ENCODE data around the gene ENO1.
"Not testable (repeated sequence)": the region's sequence is repeated elsewhere in the genome, so short reads cannot be mapped to it uniquely, and the experiment has no call there.

ENO1 gene

GRCh38 chr1:8823295-8823664 lies 55.2 kb downstream of the ENO1 start:
- H3K9me3 Mint-ChIP-seq = no peaks in the 10 kb centered on the region
- peaks cover 40% of the 10 kb centered on the region for H3K27me3 Mint-ChIP-seq (ENCODE audit: low read depth)
- no peak overlapping the region for H3K27ac Mint-ChIP-seq
- no peak overlapping the region for H3K4me3 Mint-ChIP-seq
- peaks cover 3% of the 10 kb centered on the region for H3K4me1 Mint-ChIP-seq (ENCODE audit: low read depth)
- no peaks in the 10 kb centered on the region for H3K36me3 Mint-ChIP-seq (ENCODE audit: low read depth)

DNA sequence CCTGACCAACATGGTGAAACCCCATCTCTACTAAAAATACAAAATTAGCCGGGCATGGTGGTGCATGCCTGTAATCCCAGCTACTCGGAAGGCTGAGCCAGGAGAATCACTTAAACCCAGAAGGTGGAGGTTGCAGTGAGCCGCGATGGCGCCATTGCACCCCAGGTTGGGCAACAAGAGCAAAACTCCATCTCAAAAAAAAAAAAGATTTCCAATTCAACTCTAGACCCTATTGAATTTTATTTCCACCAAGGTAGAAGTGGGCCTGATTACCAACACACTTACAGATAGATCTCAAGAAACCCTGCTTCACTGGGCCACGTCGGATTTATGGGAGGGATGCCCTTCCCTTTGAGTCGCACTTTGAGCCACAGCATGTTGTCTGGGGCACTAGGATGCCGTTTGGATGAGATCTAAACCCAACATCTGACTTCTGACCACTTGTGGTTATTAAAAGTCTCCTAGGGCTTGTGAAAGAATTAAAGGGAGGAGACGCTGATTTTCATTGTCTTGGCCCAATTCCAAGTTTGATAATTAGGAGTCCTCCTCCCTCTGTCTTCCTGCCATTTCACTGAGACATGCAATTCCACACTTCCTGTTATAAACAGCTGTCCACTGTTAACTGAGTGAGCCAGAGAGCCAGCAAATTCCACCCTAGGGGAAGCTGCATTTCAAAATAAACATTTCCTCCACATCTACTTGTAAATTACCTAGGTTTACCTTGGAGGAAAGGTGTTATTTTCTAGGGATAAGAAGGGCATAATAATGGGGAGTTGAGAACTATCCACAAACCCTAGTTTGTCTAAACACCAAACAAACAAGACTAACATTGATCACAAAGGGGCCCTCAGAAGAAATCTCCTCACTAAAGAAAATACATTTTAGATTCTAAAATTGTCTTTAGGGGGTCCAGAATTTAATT lies 55.9 kb downstream of the ENO1 start:
- Mint-ChIP-seq H3K27me3 (ENCODE audit: low read depth) (peaks cover 43% of the 10 kb centered on the region), H3K4me3 (no peak overlapping the region), H3K4me1 (ENCODE audit: low read depth) (peaks cover 6% of the 10 kb centered on the region), H3K36me3 (ENCODE audit: low read depth) (no peaks in the 10 kb centered on the region), H3K9me3 (no peaks in the 10 kb centered on the region), H3K27ac (no peak overlapping the region)

DNA sequence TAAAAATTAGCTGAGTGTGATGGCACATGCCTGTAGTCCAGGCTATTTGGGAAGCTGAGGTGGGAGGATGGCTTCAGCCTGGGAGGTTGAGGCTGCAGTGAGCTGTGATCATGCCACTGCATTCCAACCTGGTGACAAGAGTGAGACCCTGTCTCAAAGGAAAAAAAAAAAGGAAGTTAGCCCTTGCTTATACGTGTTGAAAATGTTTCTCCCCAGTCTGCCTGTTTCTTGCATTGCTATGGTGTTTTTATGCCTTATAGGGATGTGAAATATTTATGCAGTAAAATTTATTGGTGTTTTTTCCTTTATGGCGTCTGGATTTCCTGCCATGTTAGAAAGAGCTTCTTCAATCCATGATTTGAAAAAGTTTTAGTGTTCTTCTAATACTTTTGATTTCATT lies 57.4 kb downstream of the ENO1 start:
- Mint-ChIP-seq H3K4me1 (ENCODE audit: low read depth) (peaks cover 13% of the 10 kb centered on the region), H3K9me3 (no peaks in the 10 kb centered on the region), H3K27me3 (ENCODE audit: low read depth) (peaks cover 43% of the 10 kb centered on the region), H3K4me3 (no peak overlapping the region), H3K27ac (no peak overlapping the region), H3K36me3 (ENCODE audit: low read depth) (no peaks in the 10 kb centered on the region)

GRCh38 chr1:8818789-8819188 lies 59.7 kb downstream of the ENO1 start:
- H3K4me1 Mint-ChIP-seq (ENCODE audit: low read depth) = peaks cover 27% of the 10 kb centered on the region
- not testable (repeated sequence) for H3K9me3 Mint-ChIP-seq; H3K4me3 Mint-ChIP-seq; H3K27ac Mint-ChIP-seq; H3K36me3 Mint-ChIP-seq (ENCODE audit: low read depth)
- peaks cover 38% of the 10 kb centered on the region for H3K27me3 Mint-ChIP-seq (ENCODE audit: low read depth)

GRCh38 chr1:8818325-8818775 lies 60.1 kb downstream of the ENO1 start:
- Mint-ChIP-seq H3K4me1 (ENCODE audit: low read depth) (peaks cover 27% of the 10 kb centered on the region), H3K9me3 (no peaks in the 10 kb centered on the region), H3K4me3 (peak overlapping the region; percentile 82), H3K27ac (peak overlapping the region; percentile 86), H3K36me3 (ENCODE audit: low read depth) (no peaks in the 10 kb centered on the region), H3K27me3 (ENCODE audit: low read depth) (peaks cover 36% of the 10 kb centered on the region)

GRCh38 chr1:8817412-8818324 lies 60.8 kb downstream of the ENO1 start, which contains the start of gene RERE:
RERE (minus strand) TSS chr1:8817640.
- Mint-ChIP-seq H3K36me3 (ENCODE audit: low read depth) (no peaks in the 10 kb centered on the region), H3K4me3 (peak within 1 kb of the TSS; percentile 88), H3K27me3 (ENCODE audit: low read depth) (peaks cover 30% of the 10 kb centered on the region), H3K27ac (peak within 1 kb of the TSS; percentile 88), H3K9me3 (no peaks in the 10 kb centered on the region), H3K4me1 (ENCODE audit: low read depth) (peaks cover 29% of the 10 kb centered on the region)

DNA sequence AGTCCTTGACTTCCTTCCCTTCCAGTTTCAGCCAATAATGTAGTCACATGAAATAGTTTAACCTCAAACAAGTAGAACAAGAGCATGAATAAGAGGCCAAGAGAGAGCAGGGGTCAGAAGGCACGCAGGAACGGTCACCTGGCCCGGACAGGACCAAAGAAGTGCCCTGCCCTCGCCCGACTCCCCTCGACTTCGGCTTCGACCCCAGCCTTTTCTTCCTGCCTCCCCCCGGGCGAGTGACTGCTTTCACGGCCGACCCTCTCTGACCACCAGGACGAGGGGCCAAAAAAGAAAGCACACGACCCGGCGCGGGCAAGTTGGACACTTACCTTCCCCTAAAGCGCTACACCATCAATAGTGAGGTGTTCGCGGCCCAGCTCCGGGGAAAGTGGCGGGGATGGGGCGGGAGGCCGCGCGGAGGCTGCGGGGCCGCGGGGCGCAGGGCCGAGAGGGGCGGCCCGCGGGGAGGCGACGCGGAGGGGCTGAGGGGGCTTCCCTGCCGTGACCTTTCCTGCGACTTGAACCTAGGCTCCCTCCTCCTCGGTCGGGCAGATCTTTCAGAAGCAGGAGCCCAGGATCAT lies 61.6 kb downstream of the ENO1 start:
- Mint-ChIP-seq H3K4me3 (peak overlapping the region; percentile 88), H3K36me3 (ENCODE audit: low read depth) (no peaks in the 10 kb centered on the region), H3K27ac (peak overlapping the region; percentile 88), H3K4me1 (ENCODE audit: low read depth) (peaks cover 29% of the 10 kb centered on the region), H3K9me3 (no peaks in the 10 kb centered on the region), H3K27me3 (ENCODE audit: low read depth) (peaks cover 24% of the 10 kb centered on the region)

- peak overlapping the region; percentile 88 for H3K4me3 Mint-ChIP-seq
- H3K27ac Mint-ChIP-seq = peak overlapping the region; percentile 88
- no peaks in the 10 kb centered on the region for H3K9me3 Mint-ChIP-seq
- no peaks in the 10 kb centered on the region for H3K36me3 Mint-ChIP-seq (ENCODE audit: low read depth)
- H3K27me3 Mint-ChIP-seq (ENCODE audit: low read depth) = peaks cover 21% of the 10 kb centered on the region
- H3K4me1 Mint-ChIP-seq (ENCODE audit: low read depth) = peaks cover 29% of the 10 kb centered on the region
Measured at GRCh38 chr1:8816264-8816663, 62.2 kb downstream of the ENO1 start.

DNA sequence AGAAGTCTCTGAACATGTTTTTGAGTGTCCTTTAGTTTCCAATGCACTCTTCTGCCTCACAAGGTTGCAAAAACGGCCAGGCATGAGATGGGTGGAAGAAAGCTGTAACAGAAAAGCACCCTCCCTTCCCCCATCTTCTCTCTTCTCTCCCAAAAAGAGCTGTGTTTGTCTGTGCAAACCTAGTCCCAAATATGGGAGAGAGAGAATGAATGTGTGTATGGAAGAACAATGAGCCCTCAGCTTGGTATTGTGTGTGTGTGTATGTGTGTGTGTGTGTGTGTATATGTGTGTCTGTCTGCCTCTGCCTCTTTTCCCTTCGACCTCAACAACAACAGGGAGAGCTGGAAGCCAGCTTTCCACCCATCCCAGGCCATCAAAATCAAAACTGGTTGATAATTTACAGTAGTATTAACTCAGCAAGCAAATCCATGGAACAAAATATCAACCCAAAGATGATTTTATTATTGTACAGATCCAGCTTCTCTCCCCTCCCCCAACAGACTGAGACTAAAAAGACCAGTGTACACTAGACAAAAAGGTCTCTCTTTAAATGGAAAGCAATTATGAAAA lies 62.8 kb downstream of the ENO1 start:
- no peaks in the 10 kb centered on the region for H3K9me3 Mint-ChIP-seq
- H3K4me3 Mint-ChIP-seq = peak overlapping the region; percentile 88
- H3K27ac Mint-ChIP-seq = peak overlapping the region; percentile 70
- peaks cover 15% of the 10 kb centered on the region for H3K27me3 Mint-ChIP-seq (ENCODE audit: low read depth)
- no peaks in the 10 kb centered on the region for H3K36me3 Mint-ChIP-seq (ENCODE audit: low read depth)
- peaks cover 29% of the 10 kb centered on the region for H3K4me1 Mint-ChIP-seq (ENCODE audit: low read depth)

- no peak overlapping the region for H3K27ac Mint-ChIP-seq
- H3K4me3 Mint-ChIP-seq = no peak overlapping the region
- H3K4me1 Mint-ChIP-seq (ENCODE audit: low read depth) = peaks cover 29% of the 10 kb centered on the region
- no peaks in the 10 kb centered on the region for H3K36me3 Mint-ChIP-seq (ENCODE audit: low read depth)
- H3K27me3 Mint-ChIP-seq (ENCODE audit: low read depth) = peaks cover 9% of the 10 kb centered on the region
- H3K9me3 Mint-ChIP-seq = no peaks in the 10 kb centered on the region
Measured at GRCh38 chr1:8814865-8815264, 63.6 kb downstream of the ENO1 start.

DNA sequence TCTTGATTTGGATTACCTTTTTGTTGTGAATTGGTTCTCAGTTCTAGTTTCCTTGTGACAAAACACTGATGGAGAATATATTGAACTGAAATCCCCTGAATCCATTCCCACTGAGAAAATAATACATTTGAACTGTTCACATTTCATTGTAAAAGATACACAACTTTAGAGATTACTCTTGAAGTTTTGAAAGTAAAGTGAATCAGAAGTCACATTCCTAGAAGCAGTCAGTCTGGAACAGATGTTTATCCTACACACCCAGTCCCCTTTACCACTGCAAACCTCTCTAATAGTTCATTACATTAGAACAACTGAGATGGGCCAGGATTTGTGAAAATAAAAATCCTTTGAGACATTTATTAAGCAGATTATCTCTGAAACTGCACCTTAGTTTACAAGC lies 64.5 kb downstream of the ENO1 start:
- Mint-ChIP-seq H3K27me3 (ENCODE audit: low read depth) (peaks cover 7% of the 10 kb centered on the region), H3K36me3 (ENCODE audit: low read depth) (no peaks in the 10 kb centered on the region), H3K9me3 (no peaks in the 10 kb centered on the region), H3K27ac (no peak overlapping the region), H3K4me3 (no peak overlapping the region), H3K4me1 (ENCODE audit: low read depth) (peaks cover 29% of the 10 kb centered on the region)

DNA sequence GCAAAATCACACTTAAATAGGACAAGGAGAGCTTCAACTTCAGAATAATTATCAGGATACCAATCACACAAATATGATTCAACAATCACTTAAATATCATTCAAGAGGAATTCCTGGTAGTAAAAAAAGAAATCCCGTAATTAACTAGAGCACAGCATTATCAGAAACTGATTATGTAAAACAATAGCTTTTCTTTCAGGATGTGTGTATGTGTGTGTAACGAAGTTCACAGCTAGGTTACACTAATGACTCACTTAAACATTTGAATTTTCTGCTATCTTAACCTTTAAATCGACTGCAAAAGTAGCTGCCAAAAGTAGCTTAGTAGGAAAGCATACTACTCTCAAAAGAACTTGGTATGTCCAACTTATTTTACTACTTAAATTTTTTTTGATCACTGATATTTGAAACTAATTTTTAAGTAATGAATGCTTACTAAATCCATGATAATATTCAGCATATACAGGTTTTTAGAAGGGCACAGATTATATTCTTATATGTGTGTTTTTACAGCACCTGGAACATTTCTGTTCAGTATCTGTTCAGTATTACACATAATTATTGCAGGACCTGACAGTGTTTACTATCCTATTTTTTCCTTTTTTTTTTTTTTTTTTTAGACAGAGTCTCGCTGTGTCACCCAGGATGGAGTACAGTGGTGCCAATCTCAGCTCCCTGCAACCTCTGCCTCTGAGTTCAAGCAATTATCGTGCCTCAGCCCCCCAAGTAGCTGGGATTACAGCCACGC lies 65.3 kb downstream of the ENO1 start:
- no peaks in the 10 kb centered on the region for H3K36me3 Mint-ChIP-seq (ENCODE audit: low read depth)
- H3K27ac Mint-ChIP-seq = no peak overlapping the region
- H3K4me1 Mint-ChIP-seq (ENCODE audit: low read depth) = peaks cover 25% of the 10 kb centered on the region
- H3K4me3 Mint-ChIP-seq = no peak overlapping the region
- no peaks in the 10 kb centered on the region for H3K9me3 Mint-ChIP-seq
- H3K27me3 Mint-ChIP-seq (ENCODE audit: low read depth) = peaks cover 2% of the 10 kb centered on the region

GRCh38 chr1:8812081-8812480 lies 66.4 kb downstream of the ENO1 start:
- Mint-ChIP-seq H3K27ac (no peak overlapping the region), H3K4me1 (ENCODE audit: low read depth) (peaks cover 23% of the 10 kb centered on the region), H3K9me3 (no peaks in the 10 kb centered on the region), H3K4me3 (no peak overlapping the region), H3K36me3 (ENCODE audit: low read depth) (no peaks in the 10 kb centered on the region), H3K27me3 (ENCODE audit: low read depth) (no peaks in the 10 kb centered on the region)

Measured in T-helper 1 cell treated with Interleukin-12 subunit alpha and Interleukin-12 subunit beta and Interleukin-4 antibody, amounts not matched to agents 30 μg/mL and 1 μg/mL, for 36 hours (primary cell).